HepG2 (cell line): ENCODE data around the gene RERE. TPM values are rescaled to one million over a fixed set of nuclear protein-coding genes. Genes with fewer than 3 reads are reported as not detected.

Experiments used
- ATAC-seq: fragments of 200-7000 bp; cut with Tn5 transposase; 3 replicates; pipeline ENCODE4 v1.9.1; 2020; ENCODE audit warnings: mild to moderate bottlenecking, moderate library complexity
- BruUV-seq: library from RNA; stranded (reverse); fragments of 400-500 nt; replicated peaks from 2 replicates; lab custom pipeline; 2021; lab: Mats Ljungman, UMichigan
- CTCF ChIA-PET: fragments of 300-600 bp; formaldehyde crosslinking; extraction: SDS; loops from one replicate; lab custom pipeline; 2021; ENCODE audit warnings: low total read pairs, inconsistent platforms, low intra/inter-chr PET ratio; lab: Yijun Ruan, JAX
- POLR2A ChIA-PET: fragments of 350-600 bp; sonication (Branson Sonifier 250); formaldehyde crosslinking; loops from one replicate; lab custom pipeline; 2020; ENCODE audit warnings: antibody characterized with exemption, inconsistent platforms; lab: Yijun Ruan, JAX
- DNase-seq: peaks from one replicate; pipeline ENCODE4 v3.0.0-alpha.2; 2015; ENCODE audit warnings: low spot score
- FAIRE-seq: peaks from 3 replicates; lab custom pipeline; 2011; peaks lifted over from hg19 to GRCh38; lab: Jason Lieb, UNC
- H2AFZ ChIP-seq: one replicate; pipeline ENCODE4 v1.6.1; 2011; ENCODE audit warnings: low read length, inconsistent platforms
- H3K27ac ChIP-seq: fragments of 300-600 bp; 3 replicates; pipeline ENCODE4 v1.8.0; 2011; ENCODE audit warnings: mixed run types, mild to moderate bottlenecking, mixed read lengths, low read length, inconsistent platforms; ENCODE audit not compliant: insufficient read depth; ENCODE audit errors: extremely low read length
- H3K27me3 ChIP-seq, 2 experiments: fragments of 200-600 bp in 1 of 2; 2 replicates in 1 of 2; 3 replicates in 1 of 2; pipeline versions ENCODE4 v1.6.0 to v1.8.0; 2011; ENCODE audit warnings: low read length in 2 of 2, mild to moderate bottlenecking in 2 of 2, moderate library complexity in 2 of 2, inconsistent platforms in 1 of 2; ENCODE audit not compliant: insufficient read depth in 2 of 2, control insufficient read depth in 1 of 2
- H3K36me3 ChIP-seq, 2 experiments: fragments of 200-600 bp in 1 of 2; replicated peaks in 1 of 2; 2 replicates in 1 of 2; 3 replicates in 1 of 2; pipeline versions ENCODE4 v1.5.1 to v1.8.0; 2011; ENCODE audit warnings: low read length in 2 of 2, inconsistent platforms in 1 of 2; ENCODE audit not compliant: insufficient read depth in 2 of 2, control insufficient read depth in 1 of 2
- H3K4me1 ChIP-seq: 2 replicates; pipeline ENCODE4 v1.5.1; 2012; ENCODE audit warnings: low read length, inconsistent platforms; ENCODE audit not compliant: insufficient read depth
- H3K4me2 ChIP-seq: 2 replicates; pipeline ENCODE4 v1.6.0; 2011; ENCODE audit warnings: low read depth, low read length, inconsistent platforms
- H3K4me3 ChIP-seq, 3 experiments: fragments of 200-600 bp in 1 of 3; sonication (generic), shearing (Covaris generic) in 1 of 3; replicated peaks in 1 of 3; 2 replicates each; pipeline ENCODE4 v1.5.1; 2011 to 2016; ENCODE audit warnings: low read length in 3 of 3, inconsistent platforms in 2 of 3, low read depth in 2 of 3, mild to moderate bottlenecking in 2 of 3, control low read depth in 1 of 3, mixed read lengths in 1 of 3; ENCODE audit not compliant: insufficient read depth in 1 of 3
- H3K79me2 ChIP-seq: one replicate; pipeline ENCODE4 v1.6.1; 2011; ENCODE audit warnings: low read length, inconsistent platforms; ENCODE audit not compliant: insufficient read depth
- H3K9ac ChIP-seq: 2 replicates; pipeline ENCODE4 v1.6.0; 2011; ENCODE audit warnings: mild to moderate bottlenecking, low read depth, low read length, inconsistent platforms; ENCODE audit not compliant: insufficient read depth
- H3K9me3 ChIP-seq: 2 replicates; pipeline ENCODE4 v1.5.1; 2012; ENCODE audit warnings: mild to moderate bottlenecking, low read length
- H4K20me1 ChIP-seq: 2 replicates; pipeline ENCODE4 v1.6.0; 2011; ENCODE audit warnings: inconsistent platforms, mild to moderate bottlenecking, low read length, moderate library complexity; ENCODE audit not compliant: insufficient read depth
- MED13 ChIP-seq: sonication (generic); formaldehyde crosslinking; IDR thresholded peaks from 2 replicates; pipeline ENCODE4 v1.5.0; 2020; ENCODE audit warnings: missing genetic modification reagents
- POLR2A ChIP-seq, 2 experiments: IDR thresholded peaks; 2 replicates each; pipeline ENCODE4 v1.6.1; 2011; ENCODE audit warnings: low read depth in 2 of 2, low read length in 2 of 2, mild to moderate bottlenecking in 1 of 2, moderate library complexity in 1 of 2; ENCODE audit not compliant: insufficient read depth in 1 of 2
- ZBTB21 ChIP-seq: sonication (generic); formaldehyde crosslinking; IDR thresholded peaks from 2 replicates; pipeline ENCODE4 v1.4.0; 2020; ENCODE audit warnings: missing genetic modification reagents
- ZBTB40 ChIP-seq, 2 experiments: fragments of 450-650 bp in 1 of 2; sonication (generic) in 1 of 2; formaldehyde crosslinking in 1 of 2; IDR thresholded peaks; 2 replicates each; pipeline versions ENCODE4 v1.6.1 to v1.8.0; 2016 to 2022; ENCODE audit warnings: antibody characterized with exemption in 1 of 2, mild to moderate bottlenecking in 1 of 2, missing genetic modification reagents in 1 of 2
- ZBTB42 ChIP-seq: sonication (generic); formaldehyde crosslinking; IDR thresholded peaks from 2 replicates; pipeline ENCODE4 v1.5.0; 2020; ENCODE audit warnings: mild to moderate bottlenecking, missing genetic modification reagents
- ZNF329 ChIP-seq: sonication (generic); formaldehyde crosslinking; IDR thresholded peaks from 2 replicates; pipeline ENCODE4 v1.9.0; 2021; ENCODE audit warnings: low read depth, mild to moderate bottlenecking, missing genetic modification reagents
- ZNF577 ChIP-seq: sonication (generic); formaldehyde crosslinking; IDR thresholded peaks from 2 replicates; pipeline ENCODE4 v1.4.0; 2020; ENCODE audit warnings: mild to moderate bottlenecking, low read depth, missing genetic modification reagents, borderline replicate concordance
- ZNF598 ChIP-seq: sonication (generic); formaldehyde crosslinking; IDR thresholded peaks from 2 replicates; pipeline ENCODE4 v1.5.1; 2020; ENCODE audit warnings: mild to moderate bottlenecking, missing genetic modification reagents, borderline replicate concordance
- ZNF615 ChIP-seq: sonication (generic); formaldehyde crosslinking; IDR thresholded peaks from 2 replicates; pipeline ENCODE4 v1.5.0; 2020; ENCODE audit warnings: mild to moderate bottlenecking, missing genetic modification reagents, borderline replicate concordance
- ZNF691 ChIP-seq: sonication (generic); formaldehyde crosslinking; IDR thresholded peaks from 2 replicates; pipeline ENCODE4 v1.4.0; 2020; ENCODE audit warnings: missing genetic modification reagents, low read depth, mild to moderate bottlenecking, borderline replicate concordance
- ZNF746 ChIP-seq: sonication (generic); formaldehyde crosslinking; IDR thresholded peaks from 2 replicates; pipeline ENCODE4 v1.8.0; 2022; ENCODE audit warnings: mild to moderate bottlenecking, missing genetic modification reagents
- ZSCAN9 ChIP-seq: IDR thresholded peaks from 2 replicates; pipeline ENCODE4 v1.6.1; 2016; ENCODE audit warnings: borderline replicate concordance
- WGBS: methylation state at CpG from one replicate; pipeline ENCODE4 v1.1.6; 2017; ENCODE audit warnings: low lambda C conversion rate; 5-methylcytosine and 5-hydroxymethylcytosine counted together
- in situ Hi-C: cut with HindIII; loops from 2 replicates; pipeline ENCODE4 v1.10.0; 2017; ENCODE audit warnings: low pct_unique_long_range_greater_than_20kb; ENCODE audit not compliant: extremely low pct_ligation_motif_present
- intact Hi-C: fragments of 100-400 bp; cut with micrococcal nuclease; formaldehyde crosslinking; loops from one replicate; pipeline ENCODE4 v1.10.0; 2022; ENCODE audit not compliant: unreplicated experiment
- polyA plus RNA-seq, 8 experiments: library from polyadenylated mRNA; depleted of rRNA in 3 of 8; stranded (reverse) in 7 of 8; unstranded in 1 of 8; fragments of >200 nt; fragmentation: Illumina TruSeq in 4 of 8; extraction: Trizol in 4 of 8; gene quantifications; 2 replicates each; pipeline versions ENCODE4 v1.2.1 to v1.2.3, GENCODE V29; 2011 to 2016; ENCODE audit warnings: low read depth in 4 of 8, missing spikeins in 1 of 8, mixed read lengths in 1 of 8; ENCODE audit not compliant: insufficient read depth in 1 of 8
- total RNA-seq, 5 experiments: library from RNA; depleted of rRNA; stranded (reverse); fragments of >200 nt; fragmentation: Illumina TruSeq; extraction: Trizol; gene quantifications; 2 replicates each; pipeline ENCODE4 v1.2.3, GENCODE V29; 2016; ENCODE audit warnings: low read depth in 1 of 5
- TF ChIP-seq, protein P1 (sequence below): sonication (generic); formaldehyde crosslinking; IDR thresholded peaks from 2 replicates; pipeline ENCODE4 v1.4.0; 2020; ENCODE audit warnings: low read depth, mild to moderate bottlenecking, missing genetic modification reagents

Gene RERE
- total and polyA plus RNA-seq, 2 of the 13 experiments (the other 11 are each of a cell fraction or from before 2014, with no cell fraction given), result 18.3 to 21.9 TPM

- no TSS peak for BruUV-seq
- WGBS, result 100% methylated on average over 1 of the region's 1 CpG
- Histone ChIP-seq H2AFZ (no peak overlapping the region), H3K4me1 (peaks cover 18% of the 10 kb centered on the region), H3K9ac (no peak overlapping the region), H3K79me2 (peaks cover 77% of the 10 kb centered on the region), H3K4me2 (no peak overlapping the region), H3K4me3 (no peak overlapping the region), H3K27me3 (no peaks in the 10 kb centered on the region), H4K20me1 (peaks cover 30% of the 10 kb centered on the region), H3K27ac (peak overlapping the region; percentile 21), H3K36me3 (peaks cover 6 to 22% of the 10 kb centered on the region in 2 experiments), H3K9me3 (no peaks in the 10 kb centered on the region)
- FAIRE-seq (no peak), DNase-seq (no peak), ATAC-seq (no peak)
- ChIA-PET POLR2A (no interaction called here), CTCF (no interaction called here)
- TF ChIP-seq ZBTB42 (CRISPR knock-in tag) (no peak), MED13 (CRISPR knock-in tag) (no peak), ZNF598 (no peak), ZBTB21 (CRISPR knock-in tag) (no peak), ZNF691 (no peak), ZNF329 (CRISPR knock-in tag) (no peak), ZBTB40 (IDR thresholded peaks at IDR 0.05) (no peak), ZBTB40 (CRISPR knock-in tag; IDR thresholded peaks at IDR 0.05) (no peak), ZNF746 (CRISPR knock-in tag) (no peak), ZSCAN9 (CRISPR knock-in tag) (no peak), POLR2A (IDR thresholded peaks at IDR 0.05; ENCODE audit: insufficient read depth in 1 of 2, low read depth in 2 of 2, low read length in 2 of 2) (no peak), ZNF615 (CRISPR knock-in tag) (no peak), ZNF577 (CRISPR knock-in tag) (no peak)
- TF ChIP-seq, protein P1, sequence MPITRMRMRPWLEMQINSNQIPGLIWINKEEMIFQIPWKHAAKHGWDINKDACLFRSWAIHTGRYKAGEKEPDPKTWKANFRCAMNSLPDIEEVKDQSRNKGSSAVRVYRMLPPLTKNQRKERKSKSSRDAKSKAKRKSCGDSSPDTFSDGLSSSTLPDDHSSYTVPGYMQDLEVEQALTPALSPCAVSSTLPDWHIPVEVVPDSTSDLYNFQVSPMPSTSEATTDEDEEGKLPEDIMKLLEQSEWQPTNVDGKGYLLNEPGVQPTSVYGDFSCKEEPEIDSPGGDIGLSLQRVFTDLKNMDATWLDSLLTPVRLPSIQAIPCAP, result no peak
- intact Hi-C loops, result no loop called here
- in situ Hi-C loops, result no loop called here
Observed at GRCh38 chr1:8600336-8600735, 217.1 kb downstream of the RERE start.
